Esophagus (tissue), 2 donors: ENCODE measurements around the gene MLLT1. TPM values are rescaled to one million over a fixed set of nuclear protein-coding genes. Genes with fewer than 3 reads are reported as not detected.

Experiments used
- H3K27ac ChIP-seq, 2 donors: one replicate each; pipeline ENCODE4 v1.5.1; 2013; ENCODE audit warnings: low read depth in 2 of 2, mild to moderate bottlenecking in 2 of 2, inconsistent platforms in 1 of 2, low read length in 1 of 2, moderate library complexity in 1 of 2
- H3K27me3 ChIP-seq, 2 donors: one replicate each; pipeline ENCODE4 v1.6.1; 2013; ENCODE audit warnings: low read length in 2 of 2, control low read depth in 1 of 2, mild to moderate bottlenecking in 1 of 2; ENCODE audit not compliant: insufficient read depth in 2 of 2, control insufficient read depth in 1 of 2
- H3K36me3 ChIP-seq, 2 donors: one replicate each; pipeline ENCODE4 v1.6.1; 2013; ENCODE audit warnings: low read length in 1 of 2; ENCODE audit not compliant: control insufficient read depth in 2 of 2, insufficient read depth in 2 of 2
- H3K4me1 ChIP-seq, 2 donors: one replicate each; pipeline ENCODE4 v1.6.1; 2013; ENCODE audit warnings: low read length in 1 of 2; ENCODE audit not compliant: control insufficient read depth in 2 of 2, insufficient read depth in 2 of 2
- H3K4me3 ChIP-seq, 2 donors: one replicate each; pipeline ENCODE4 v1.5.1; 2013; ENCODE audit warnings: low read length in 2 of 2, mild to moderate bottlenecking in 2 of 2, low read depth in 1 of 2, moderate library complexity in 1 of 2
- H3K9me3 ChIP-seq, 2 donors: one replicate each; pipeline ENCODE4 v1.6.1; 2013; ENCODE audit warnings: mild to moderate bottlenecking in 2 of 2, low read depth in 1 of 2, low read length in 1 of 2, moderate library complexity in 1 of 2; ENCODE audit not compliant: control insufficient read depth in 2 of 2, insufficient read depth in 1 of 2
- WGBS, 2 donors: extraction: QIAGEN DNeasy Blood & Tissue Kit; methylation state at CpG; one replicate each; pipeline ENCODE4 v1.1.7; 2013; 5-methylcytosine and 5-hydroxymethylcytosine counted together
- polyA plus RNA-seq, 2 donors: library from polyadenylated mRNA; stranded (reverse); fragments of 200-250 nt; gene quantifications; one replicate each; pipeline ENCODE4 v1.2.3, GENCODE V29; 2013
- donor health status: healthy with polysubstance abuse.
- donor health status: Bipolar disorder and iron deficiency.

MLLT1 gene
- polyA plus RNA-seq, 2 donors, result 15.5 to 16.3 TPM

GRCh38 chr19:6161271-6161850, 118.4 kb downstream of the MLLT1 start:
- Histone ChIP-seq H3K27me3 (no peaks in the 10 kb centered on the region), H3K4me1 (peaks cover 0 to 2% of the 10 kb centered on the region in 2 donors), H3K4me3 (no peak overlapping the region), H3K36me3 (no peaks in the 10 kb centered on the region), H3K27ac (no peak overlapping the region), H3K9me3 (peaks cover 0 to 3% of the 10 kb centered on the region in 2 donors)
- WGBS, 2 donors, result 40 to 44% methylated on average over 8 of the region's 8 CpGs

Other genes starting within 250 kb of the MLLT1 start
- gene RFX2, start 169.5 kb downstream of the MLLT1 start, polyA plus RNA-seq, result 1 to 10 TPM; 5.3 to 8.8 TPM
- under 1 TPM in 1 of 2 donors, not detected in 1; 0.12 TPM for gene ACSBG2, start 144.3 kb downstream of the MLLT1 start, polyA plus RNA-seq
- gene ACER1, start 53.6 kb upstream of the MLLT1 start, polyA plus RNA-seq, result 1 to 10 TPM; 6.2 to 7.4 TPM
- 10 to 100 TPM; 38.0 to 65.5 TPM for gene CLPP, start 81.6 kb upstream of the MLLT1 start, polyA plus RNA-seq
- 10 to 100 TPM; 40.6 to 57.1 TPM for gene ALKBH7, start 92.8 kb upstream of the MLLT1 start, polyA plus RNA-seq
- under 1 TPM; 0.47 to 0.79 TPM for gene PSPN, start 96.0 kb upstream of the MLLT1 start, polyA plus RNA-seq
- 10 to 100 TPM; 35.7 to 46.6 TPM for gene GTF2F1, start 113.2 kb upstream of the MLLT1 start, polyA plus RNA-seq
- gene KHSRP, start 144.8 kb upstream of the MLLT1 start, polyA plus RNA-seq, result 10 to 100 TPM; 91.9 to 96.2 TPM
- gene SLC25A41, start 153.8 kb upstream of the MLLT1 start, polyA plus RNA-seq, result 1 to 10 TPM in 1 of 2 donors, under 1 TPM in 1; 0.36 to 1.4 TPM
- 10 to 100 TPM; 43.5 to 66.0 TPM for gene SLC25A23, start 179.8 kb upstream of the MLLT1 start, polyA plus RNA-seq
- gene CRB3, start 184.3 kb upstream of the MLLT1 start, polyA plus RNA-seq, result 10 to 100 TPM; 50.8 to 87.6 TPM
- gene DENND1C, start 201.8 kb upstream of the MLLT1 start, polyA plus RNA-seq, result 1 to 10 TPM; 1.8 to 3.9 TPM
- under 1 TPM; 0.06 to 0.16 TPM for gene TUBB4A, start 222.3 kb upstream of the MLLT1 start, polyA plus RNA-seq